Measurements from ENCODE around the gene TTN.

The TTN gene

GRCh38 chr2:178807227-178808008 is at the start of gene TTN:
TTN (minus strand) TSS chr2:178807423; CDS start chr2:178804642, 2,781 bp downstream.
- no peak for DNase-seq (ENCODE audit: low read depth in 1 of 2, low spot score in 1 of 2)

GRCh38 chr2:178855151-178855550 is 47.9 kb upstream of the TTN start:
- no peak for DNase-seq (ENCODE audit: low read depth in 1 of 2, low spot score in 1 of 2)

- DNase-seq (ENCODE audit: low read depth in 1 of 2, low spot score in 1 of 2) = no peak
Observed at GRCh38 chr2:178848335-178848734, 41.1 kb upstream of the TTN start.

GRCh38 chr2:178846458-178846802 is 39.2 kb upstream of the TTN start:
- no peak for DNase-seq (ENCODE audit: low read depth in 1 of 2, low spot score in 1 of 2)

- DNase-seq (ENCODE audit: low read depth in 1 of 2, low spot score in 1 of 2) = no peak
Observed at GRCh38 chr2:178845566-178846457, 38.6 kb upstream of the TTN start.

GRCh38 chr2:178844701-178845100 is 37.5 kb upstream of the TTN start:
- DNase-seq (ENCODE audit: low read depth in 1 of 2, low spot score in 1 of 2) = no peak

GRCh38 chr2:178844269-178844668 is 37.0 kb upstream of the TTN start:
- no peak for DNase-seq (ENCODE audit: low read depth in 1 of 2, low spot score in 1 of 2)

- no peak for DNase-seq (ENCODE audit: low read depth in 1 of 2, low spot score in 1 of 2)
Observed at GRCh38 chr2:178843697-178844096, 36.5 kb upstream of the TTN start.

- DNase-seq (ENCODE audit: low read depth in 1 of 2, low spot score in 1 of 2) = no peak
Observed at GRCh38 chr2:178836807-178837206, 29.6 kb upstream of the TTN start.

- no peak for DNase-seq (ENCODE audit: low read depth in 1 of 2, low spot score in 1 of 2)
Observed at GRCh38 chr2:178834086-178834485, 26.9 kb upstream of the TTN start.

GRCh38 chr2:178833382-178833781 is 26.2 kb upstream of the TTN start:
- no peak for DNase-seq (ENCODE audit: low read depth in 1 of 2, low spot score in 1 of 2)

- DNase-seq (ENCODE audit: low read depth in 1 of 2, low spot score in 1 of 2) = no peak
Observed at GRCh38 chr2:178830451-178830850, 23.2 kb upstream of the TTN start.

GRCh38 chr2:178829981-178830380 is 22.8 kb upstream of the TTN start:
- DNase-seq (ENCODE audit: low read depth in 1 of 2, low spot score in 1 of 2) = no peak

- DNase-seq (ENCODE audit: low read depth in 1 of 2, low spot score in 1 of 2) = no peak
Observed at GRCh38 chr2:178829299-178829960, 22.2 kb upstream of the TTN start.

- DNase-seq (ENCODE audit: low read depth in 1 of 2, low spot score in 1 of 2) = no peak
Observed at GRCh38 chr2:178828486-178828881, 21.3 kb upstream of the TTN start.

GRCh38 chr2:178827739-178828485 is 20.7 kb upstream of the TTN start:
- no peak for DNase-seq (ENCODE audit: low read depth in 1 of 2, low spot score in 1 of 2)

GRCh38 chr2:178827111-178827510 is 19.9 kb upstream of the TTN start:
- DNase-seq (ENCODE audit: low read depth in 1 of 2, low spot score in 1 of 2) = no peak

- no peak for DNase-seq (ENCODE audit: low read depth in 1 of 2, low spot score in 1 of 2)
Observed at GRCh38 chr2:178825183-178825582, 18.0 kb upstream of the TTN start.

GRCh38 chr2:178824181-178824580 is 17.0 kb upstream of the TTN start:
- DNase-seq (ENCODE audit: low read depth in 1 of 2, low spot score in 1 of 2) = no peak

- no peak for DNase-seq (ENCODE audit: low read depth in 1 of 2, low spot score in 1 of 2)
Observed at GRCh38 chr2:178819992-178820391, 12.8 kb upstream of the TTN start.

Measured in activated CD4-positive, alpha-beta T cell treated with anti-CD3 and anti-CD28 coated beads, Interleukin-2, amount 50 U/mL, for 24 hours (primary cell).